HepG2 (cell line): ENCODE results near the gene PUS3. TPM values are rescaled to one million over a fixed set of nuclear protein-coding genes. Genes with fewer than 3 reads are reported as not detected.

Experiments
- ATAC-seq: fragments of 200-7000 bp; cut with Tn5 transposase; 3 replicates; pipeline ENCODE4 v1.9.1; 2020; ENCODE audit warnings: mild to moderate bottlenecking, moderate library complexity
- BruUV-seq: library from RNA; stranded (reverse); fragments of 400-500 nt; replicated peaks from 2 replicates; lab custom pipeline; 2021; lab: Mats Ljungman, UMichigan
- CTCF ChIA-PET: fragments of 300-600 bp; formaldehyde crosslinking; extraction: SDS; loops from one replicate; lab custom pipeline; 2021; ENCODE audit warnings: low total read pairs, inconsistent platforms, low intra/inter-chr PET ratio; lab: Yijun Ruan, JAX
- POLR2A ChIA-PET: fragments of 350-600 bp; sonication (Branson Sonifier 250); formaldehyde crosslinking; loops from one replicate; lab custom pipeline; 2020; ENCODE audit warnings: antibody characterized with exemption, inconsistent platforms; lab: Yijun Ruan, JAX
- DNase-seq: peaks from one replicate; pipeline ENCODE4 v3.0.0-alpha.2; 2015; ENCODE audit warnings: low spot score
- FAIRE-seq: peaks from 3 replicates; lab custom pipeline; 2011; peaks lifted over from hg19 to GRCh38; lab: Jason Lieb, UNC
- H2AFZ ChIP-seq: one replicate; pipeline ENCODE4 v1.6.1; 2011; ENCODE audit warnings: low read length, inconsistent platforms
- H3K27ac ChIP-seq: fragments of 300-600 bp; 3 replicates; pipeline ENCODE4 v1.8.0; 2011; ENCODE audit warnings: mixed run types, mild to moderate bottlenecking, mixed read lengths, low read length, inconsistent platforms; ENCODE audit not compliant: insufficient read depth; ENCODE audit errors: extremely low read length
- H3K27me3 ChIP-seq, 2 experiments: fragments of 200-600 bp in 1 of 2; 2 replicates in 1 of 2; 3 replicates in 1 of 2; pipeline versions ENCODE4 v1.6.0 to v1.8.0; 2011; ENCODE audit warnings: low read length in 2 of 2, mild to moderate bottlenecking in 2 of 2, moderate library complexity in 2 of 2, inconsistent platforms in 1 of 2; ENCODE audit not compliant: insufficient read depth in 2 of 2, control insufficient read depth in 1 of 2
- H3K36me3 ChIP-seq, 2 experiments: fragments of 200-600 bp in 1 of 2; replicated peaks in 1 of 2; 2 replicates in 1 of 2; 3 replicates in 1 of 2; pipeline versions ENCODE4 v1.5.1 to v1.8.0; 2011; ENCODE audit warnings: low read length in 2 of 2, inconsistent platforms in 1 of 2; ENCODE audit not compliant: insufficient read depth in 2 of 2, control insufficient read depth in 1 of 2
- H3K4me1 ChIP-seq: 2 replicates; pipeline ENCODE4 v1.5.1; 2012; ENCODE audit warnings: low read length, inconsistent platforms; ENCODE audit not compliant: insufficient read depth
- H3K4me2 ChIP-seq: 2 replicates; pipeline ENCODE4 v1.6.0; 2011; ENCODE audit warnings: low read depth, low read length, inconsistent platforms
- H3K4me3 ChIP-seq, 3 experiments: fragments of 200-600 bp in 1 of 3; sonication (generic), shearing (Covaris generic) in 1 of 3; replicated peaks in 1 of 3; 2 replicates each; pipeline ENCODE4 v1.5.1; 2011 to 2016; ENCODE audit warnings: low read length in 3 of 3, inconsistent platforms in 2 of 3, low read depth in 2 of 3, mild to moderate bottlenecking in 2 of 3, control low read depth in 1 of 3, mixed read lengths in 1 of 3; ENCODE audit not compliant: insufficient read depth in 1 of 3
- H3K79me2 ChIP-seq: one replicate; pipeline ENCODE4 v1.6.1; 2011; ENCODE audit warnings: low read length, inconsistent platforms; ENCODE audit not compliant: insufficient read depth
- H3K9ac ChIP-seq: 2 replicates; pipeline ENCODE4 v1.6.0; 2011; ENCODE audit warnings: mild to moderate bottlenecking, low read depth, low read length, inconsistent platforms; ENCODE audit not compliant: insufficient read depth
- H3K9me3 ChIP-seq: 2 replicates; pipeline ENCODE4 v1.5.1; 2012; ENCODE audit warnings: mild to moderate bottlenecking, low read length
- H4K20me1 ChIP-seq: 2 replicates; pipeline ENCODE4 v1.6.0; 2011; ENCODE audit warnings: inconsistent platforms, mild to moderate bottlenecking, low read length, moderate library complexity; ENCODE audit not compliant: insufficient read depth
- CREB3 ChIP-seq: sonication (generic); formaldehyde crosslinking; IDR thresholded peaks from 2 replicates; pipeline ENCODE4 v1.5.0; 2020; ENCODE audit warnings: missing genetic modification reagents
- CREM ChIP-seq, 2 experiments: sonication (generic) in 1 of 2; formaldehyde crosslinking in 1 of 2; IDR thresholded peaks; 2 replicates each; pipeline versions ENCODE4 v1.4.0 to v1.6.1; 2016 to 2020; ENCODE audit warnings: antibody characterized with exemption in 1 of 2, mild to moderate bottlenecking in 1 of 2, missing genetic modification reagents in 1 of 2
- FOXA3 ChIP-seq: IDR thresholded peaks from 2 replicates; pipeline ENCODE4 v1.6.1; 2016; ENCODE audit warnings: missing genetic modification reagents, missing compliant biosample characterization
- KLF12 ChIP-seq: sonication (generic); formaldehyde crosslinking; IDR thresholded peaks from 2 replicates; pipeline ENCODE4 v1.4.0; 2020; ENCODE audit warnings: missing genetic modification reagents, borderline replicate concordance
- KMT2A ChIP-seq: sonication (generic); formaldehyde crosslinking; IDR thresholded peaks from 2 replicates; pipeline ENCODE4 v1.4.0; 2020; ENCODE audit warnings: missing genetic modification reagents
- NFKBIZ ChIP-seq: IDR thresholded peaks from 2 replicates; pipeline ENCODE4 v1.6.1; 2018; ENCODE audit warnings: missing genetic modification reagents, missing compliant biosample characterization
- RXRB ChIP-seq: IDR thresholded peaks from 2 replicates; pipeline ENCODE4 v1.6.1; 2016; ENCODE audit warnings: borderline replicate concordance, missing genetic modification reagents, missing compliant biosample characterization
- SOX6 ChIP-seq, 2 experiments: fragments of 450-650 bp in 1 of 2; sonication (generic) in 1 of 2; formaldehyde crosslinking in 1 of 2; IDR thresholded peaks; 2 replicates each; pipeline versions ENCODE4 v1.4.0 to v1.6.1; 2017 to 2020; ENCODE audit warnings: antibody characterized with exemption in 1 of 2, mild to moderate bottlenecking in 1 of 2, missing genetic modification reagents in 1 of 2
- TGIF2 ChIP-seq: IDR thresholded peaks from 2 replicates; pipeline ENCODE4 v1.6.1; 2016; ENCODE audit warnings: control low read depth, missing compliant biosample characterization
- THAP11 ChIP-seq: IDR thresholded peaks from 2 replicates; pipeline ENCODE4 v1.6.1; 2016; ENCODE audit warnings: missing biosample characterization, missing genetic modification reagents
- THAP9 ChIP-seq: sonication (generic); formaldehyde crosslinking; IDR thresholded peaks from 2 replicates; pipeline ENCODE4; 2020; ENCODE audit warnings: missing genetic modification reagents, mild to moderate bottlenecking, borderline replicate concordance
- ZBTB20 ChIP-seq: sonication (generic); formaldehyde crosslinking; IDR thresholded peaks from 2 replicates; pipeline ENCODE4 v1.8.1; 2023; ENCODE audit warnings: missing genetic modification reagents, low read depth, mild to moderate bottlenecking, borderline replicate concordance
- ZNF260 ChIP-seq: sonication (generic); formaldehyde crosslinking; IDR thresholded peaks from 2 replicates; pipeline ENCODE4 v1.4.0; 2020; ENCODE audit warnings: missing genetic modification reagents, low read depth, mild to moderate bottlenecking, borderline replicate concordance
- ZNF350 ChIP-seq: sonication (generic); formaldehyde crosslinking; IDR thresholded peaks from 2 replicates; pipeline ENCODE4 v1.4.0; 2020; ENCODE audit warnings: mild to moderate bottlenecking, low read depth, missing genetic modification reagents, borderline replicate concordance
- WGBS: methylation state at CpG from one replicate; pipeline ENCODE4 v1.1.6; 2017; ENCODE audit warnings: low lambda C conversion rate; 5-methylcytosine and 5-hydroxymethylcytosine counted together
- in situ Hi-C: cut with HindIII; loops from 2 replicates; pipeline ENCODE4 v1.10.0; 2017; ENCODE audit warnings: low pct_unique_long_range_greater_than_20kb; ENCODE audit not compliant: extremely low pct_ligation_motif_present
- intact Hi-C: fragments of 100-400 bp; cut with micrococcal nuclease; formaldehyde crosslinking; loops from one replicate; pipeline ENCODE4 v1.10.0; 2022; ENCODE audit not compliant: unreplicated experiment
- polyA plus RNA-seq, 8 experiments: library from polyadenylated mRNA; depleted of rRNA in 3 of 8; stranded (reverse) in 7 of 8; unstranded in 1 of 8; fragments of >200 nt; fragmentation: Illumina TruSeq in 4 of 8; extraction: Trizol in 4 of 8; gene quantifications; 2 replicates each; pipeline versions ENCODE4 v1.2.1 to v1.2.3, GENCODE V29; 2011 to 2016; ENCODE audit warnings: low read depth in 4 of 8, missing spikeins in 1 of 8, mixed read lengths in 1 of 8; ENCODE audit not compliant: insufficient read depth in 1 of 8
- total RNA-seq, 5 experiments: library from RNA; depleted of rRNA; stranded (reverse); fragments of >200 nt; fragmentation: Illumina TruSeq; extraction: Trizol; gene quantifications; 2 replicates each; pipeline ENCODE4 v1.2.3, GENCODE V29; 2016; ENCODE audit warnings: low read depth in 1 of 5

Gene PUS3
- total and polyA plus RNA-seq, 2 of the 13 experiments (the other 11 are each of a cell fraction or from before 2014, with no cell fraction given), result 6.0 to 18.2 TPM

GRCh38 chr11:125925804-125926203 lies 22.8 kb upstream of the PUS3 start:
- POLR2A ChIA-PET, result interaction anchor here (0.9 to 1.8 kb wide), 4 partner anchors 38 to 264 kb away, joined by 3 to 8 read pairs (median 4); partner anchors contain the start of gene HYLS1

GRCh38 chr11:125925247-125925740 lies 22.3 kb upstream of the PUS3 start:
- Histone ChIP-seq H3K4me1 (peaks cover 66% of the 10 kb centered on the region), H3K9me3 (no peaks in the 10 kb centered on the region), H3K36me3 (no peaks in the 10 kb centered on the region), H3K4me3 (peak overlapping the region; percentile 7 to 36 (median 15); a peak in 3 of 6 replicates), H4K20me1 (no peaks in the 10 kb centered on the region), H3K27ac (peak overlapping the region; percentile 45), H3K9ac (no peak overlapping the region), H3K4me2 (peak overlapping the region; percentile 67), H3K27me3 (no peaks in the 10 kb centered on the region), H3K79me2 (no peaks in the 10 kb centered on the region), H2AFZ (no peak overlapping the region)
- ATAC-seq (peak; percentile 90), FAIRE-seq (peak; percentile 80), DNase-seq (peak; percentile 79)
- POLR2A ChIA-PET, result interaction anchor here (0.9 to 1.8 kb wide), 6 partner anchors 38 to 379 kb away, joined by 3 to 8 read pairs (median 4); partner anchors contain the start of genes DCPS and HYLS1
- in situ Hi-C loops (no loop called here), intact Hi-C loops (loop anchor here (2.0 kb wide), 1 partner anchor 18 kb away; no protein-coding TSS in a partner anchor)
- WGBS, result 2% methylated on average over 6 of the region's 6 CpGs
- CTCF ChIA-PET, result no interaction called here
- no TSS peak for BruUV-seq
- peak; percentile 74 for TF ChIP-seq FOXA3 (CRISPR knock-in tag)
- TF ChIP-seq RXRB, result peak; percentile 81; the same call in 1 of the 2 replicates
- TF ChIP-seq NFKBIZ (CRISPR knock-in tag), result 0 out of 2 replicates have a peak, but pooled peaks have one; percentile 44
- 0 out of 2 replicates have a peak, but pooled peaks have one; percentile 12 for TF ChIP-seq THAP11
- TF ChIP-seq CREB3, result no peak
- no peak for TF ChIP-seq SOX6 (IDR thresholded peaks at IDR 0.05)
- peak; percentile 68 for TF ChIP-seq SOX6 (CRISPR knock-in tag; IDR thresholded peaks at IDR 0.05)
- peak; percentile 65; the same call in 1 of the 2 replicates for TF ChIP-seq THAP9
- TF ChIP-seq KMT2A (CRISPR knock-in tag), result 0 out of 2 replicates have a peak, but pooled peaks have one; percentile 37
- no peak for TF ChIP-seq ZNF260 (CRISPR knock-in tag)
- 0 out of 2 replicates have a peak, but pooled peaks have one; percentile 27 for TF ChIP-seq ZNF350
- TF ChIP-seq TGIF2 (CRISPR knock-in tag), result peak; percentile 25; the same call in 1 of the 2 replicates
- no peak for TF ChIP-seq KLF12

More at GRCh38 chr11:125925804-125926203, 22.8 kb upstream of the PUS3 start:
- H3K27ac ChIP-seq, result no peak overlapping the region
- peak overlapping the region; percentile 67 for H3K4me2 ChIP-seq
- CTCF ChIA-PET, result no interaction called here
- H4K20me1 ChIP-seq, result no peaks in the 10 kb centered on the region
- H3K4me1 ChIP-seq, result peaks cover 61% of the 10 kb centered on the region
- H2AFZ ChIP-seq, result no peak overlapping the region
- FAIRE-seq (no peak), ATAC-seq (no peak), DNase-seq (no peak)
- 59% methylated on average over 2 of the region's 3 CpGs for whole genome bisulfite sequencing
- in situ Hi-C loops (no loop called here), intact Hi-C loops (loop anchor here (2.0 kb wide), 1 partner anchor 17 kb away; no protein-coding TSS in a partner anchor)
- H3K9ac ChIP-seq, result no peak overlapping the region
- H3K36me3 ChIP-seq, result no peaks in the 10 kb centered on the region
- peak overlapping the region in 1 of 3 experiments; percentile 36; a peak in 1 of 6 replicates for H3K4me3 ChIP-seq
- TF ChIP-seq ZBTB20 (CRISPR knock-in tag) (0 out of 2 replicates have a peak, but pooled peaks have one; percentile 1), CREM (IDR thresholded peaks at IDR 0.05) (no peak), CREM (CRISPR knock-in tag; IDR thresholded peaks at IDR 0.05) (no peak)
- no peaks in the 10 kb centered on the region for H3K27me3 ChIP-seq
- H3K9me3 ChIP-seq, result no peaks in the 10 kb centered on the region
- H3K79me2 ChIP-seq, result no peaks in the 10 kb centered on the region
- BruUV-seq, result no TSS peak
